NCI-H69 (cell line): ENCODE results near the gene ALDH2.
"Not testable (repeated sequence)": the region's sequence is repeated elsewhere in the genome, so short reads cannot be mapped to it uniquely, and the experiment has no call there.

ENCODE experiments used
- DNase-seq: peaks from one replicate; lab custom pipeline; 2025; lab: John Stamatoyannopoulos, UW

The ALDH2 gene

GRCh38 chr12:111759271-111759670 lies 7.5 kb upstream of the ALDH2 start:
- peak; percentile 19 for DNase-seq

GRCh38 chr12:111759991-111760390 lies 6.7 kb upstream of the ALDH2 start:
- no peak for DNase-seq

- DNase-seq: no peak
Measured at GRCh38 chr12:111761099-111761498, 5.6 kb upstream of the ALDH2 start.

- DNase-seq: no peak
Measured at GRCh38 chr12:111761706-111762105, 5.0 kb upstream of the ALDH2 start.

GRCh38 chr12:111763552-111763951 lies 3.2 kb upstream of the ALDH2 start:
- not testable (repeated sequence) for DNase-seq

GRCh38 chr12:111764120-111764821 lies 2.5 kb upstream of the ALDH2 start:
- DNase-seq: no peak

- no peak for DNase-seq
Measured at GRCh38 chr12:111767362-111768158, 827 bp downstream of the ALDH2 start.

GRCh38 chr12:111768159-111768895 lies 1.6 kb downstream of the ALDH2 start:
- peak; percentile 31 for DNase-seq

- no peak for DNase-seq
Measured at GRCh38 chr12:111769599-111769998, 2.9 kb downstream of the ALDH2 start.

GRCh38 chr12:111773801-111774551 lies 7.2 kb downstream of the ALDH2 start:
- DNase-seq: no peak

- DNase-seq: no peak
Measured at GRCh38 chr12:111775205-111776193, 8.8 kb downstream of the ALDH2 start.

GRCh38 chr12:111776836-111777344 lies 10.2 kb downstream of the ALDH2 start:
- no peak for DNase-seq

GRCh38 chr12:111777345-111778045 lies 10.8 kb downstream of the ALDH2 start:
- no peak for DNase-seq

- no peak for DNase-seq
Measured at GRCh38 chr12:111780166-111780565, 13.4 kb downstream of the ALDH2 start.

- no peak for DNase-seq
Measured at GRCh38 chr12:111780615-111781014, 13.9 kb downstream of the ALDH2 start.

GRCh38 chr12:111781085-111781658 lies 14.4 kb downstream of the ALDH2 start:
- DNase-seq: no peak

- no peak for DNase-seq
Measured at GRCh38 chr12:111783046-111783445, 16.3 kb downstream of the ALDH2 start.

- no peak for DNase-seq
Measured at GRCh38 chr12:111784953-111785352, 18.2 kb downstream of the ALDH2 start.

- DNase-seq: no peak
Measured at GRCh38 chr12:111785651-111786050, 18.9 kb downstream of the ALDH2 start.
